ENCODE results near the gene NFYA. TPM values are rescaled to one million over a fixed set of nuclear protein-coding genes. Genes with fewer than 3 reads are reported as not detected.

Gene NFYA
- total and polyA plus RNA-seq, 9 of the 15 experiments (the other 6 are each of a cell fraction or from before 2014, with no cell fraction given): 7.3 to 37.1 (median 21.8) TPM

GRCh38 chr6:41038205-41038604 lies 34.6 kb upstream of the NFYA start:
- H3K27me3 ChIP-seq (ENCODE audit: control insufficient read depth in 2 of 2, insufficient read depth in 2 of 2, low read length in 2 of 2): peaks cover 0 to 13% of the 10 kb centered on the region in 2 experiments; a peak in 2 of 5 replicates
- H3K36me3 ChIP-seq (ENCODE audit: control insufficient read depth, insufficient read depth, low read length): no peaks in the 10 kb centered on the region
- peaks cover 4 to 9% of the 10 kb centered on the region in 2 experiments; a peak in 3 of 5 replicates for H3K4me1 ChIP-seq (replicated peaks in 1 of 2; ENCODE audit: control insufficient read depth in 2 of 2, insufficient read depth in 2 of 2, low read length in 2 of 2)
- peaks cover 3% of the 10 kb centered on the region for H3K9me1 ChIP-seq (ENCODE audit: control insufficient read depth, insufficient read depth, low read length)
- H3K27ac ChIP-seq (ENCODE audit: extremely low read depth, low read depth, low read length): no peak overlapping the region
- no TSS peak for BruUV-seq (replicated peaks)
- ChIA-PET CTCF (ENCODE audit: low intra/inter-chr PET ratio) (interaction anchor here (1.7 kb wide), 1 partner anchor 28 kb away, joined by 5 read pairs; no protein-coding TSS in a partner anchor), POLR2A (no interaction called here)
- no peaks in the 10 kb centered on the region for H3K9me3 ChIP-seq (replicated peaks; ENCODE audit: control insufficient read depth, insufficient read depth, low read depth, low read length)
- TF ChIP-seq MBD2 (IDR thresholded peaks at IDR 0.05; ENCODE audit: borderline replicate concordance, low read depth) (no peak), MIER1 (IDR thresholded peaks at IDR 0.05; ENCODE audit: low read depth) (no peak), MITF (IDR thresholded peaks at IDR 0.05) (no peak), ZBED1 (IDR thresholded peaks at IDR 0.05) (no peak), NCOA4 (IDR thresholded peaks at IDR 0.05; ENCODE audit: partially characterized antibody) (no peak)
- no peak overlapping the region for H3K9ac ChIP-seq (ENCODE audit: insufficient read depth in 1 of 2, low read depth in 2 of 2, low read length in 2 of 2)
- H3K79me2 ChIP-seq (ENCODE audit: control insufficient read depth, insufficient read depth, low read length): no peaks in the 10 kb centered on the region
- WGBS (ENCODE audit: insufficient coverage, low coverage, missing lambda C conversion rate): 0% methylated on average over 3 of the region's 3 CpGs
- H3K4me2 ChIP-seq (ENCODE audit: insufficient read depth, low read length): no peak overlapping the region
- ATAC-seq (no peak), FAIRE-seq (no peak), DNase-seq (ENCODE audit: extremely low read depth in 1 of 4, low spot score in 3 of 4) (no peak)
- no peak overlapping the region for H3K4me3 ChIP-seq
- in situ Hi-C loops (cut with MboI) (loop anchor here (25.0 kb wide), 1 partner anchor 1676 kb away; no protein-coding TSS in a partner anchor), intact Hi-C loops (cut with micrococcal nuclease) (no loop called here)
- peaks cover 7% of the 10 kb centered on the region; the same call in 1 of the 2 replicates for H4K20me1 ChIP-seq (replicated peaks; ENCODE audit: control insufficient read depth, insufficient read depth, low read length)
- H2AFZ ChIP-seq (ENCODE audit: low read depth, low read length): no peak overlapping the region

Data from K562 (cell line).